Fibroblast of lung (primary cell): Measurements from ENCODE around the gene TRIM44.

ENCODE experiments used
- CTCF ChIP-seq, 2 donors: IDR thresholded peaks in 1 of 2; conservative IDR thresholded peaks in 1 of 2; 1 replicate in 1 of 2; 2 replicates in 1 of 2; pipeline ENCODE4 v1.5.1; 2011 to 2012; ENCODE audit warnings: low read length in 2 of 2, control low read depth in 1 of 2, inconsistent platforms in 1 of 2, low read depth in 1 of 2, mild to moderate bottlenecking in 1 of 2
- EZH2 ChIP-seq: IDR thresholded peaks from 2 replicates; pipeline ENCODE4 v1.5.1; 2012; ENCODE audit warnings: low read length, control low read depth, mild to moderate bottlenecking; ENCODE audit errors: missing control alignments

GRCh38 chr11:35617316-35617686 lies 45.3 kb upstream of the TRIM44 start:
- TF ChIP-seq CTCF (conservative IDR thresholded peaks at IDR 0.05 in 1 of 2, IDR thresholded peaks at IDR 0.05 in 1 of 2; ENCODE audit: low read depth in 1 of 2, low read length in 2 of 2) (no peak), EZH2 (no peak)
